CD4-positive, alpha-beta T cell (primary cell): ENCODE results near the gene FAM50A. TPM values are rescaled to one million over a fixed set of nuclear protein-coding genes. Genes with fewer than 3 reads are reported as not detected.

Experiments
- ATAC-seq: fragments of 200-7000 bp; cut with Tn5 transposase; one replicate; pipeline ENCODE4 v1.10.0; 2022; ENCODE audit warnings: mild to moderate bottlenecking; ENCODE audit not compliant: poor library complexity
- CTCF ChIA-PET: fragments of 350-600 bp; sonication (Branson Sonifier 250); formaldehyde crosslinking; loops from one replicate; lab custom pipeline; 2021; ENCODE audit warnings: antibody characterized with exemption, inconsistent platforms; lab: Charles Lee
- POLR2A ChIA-PET: fragments of 350-600 bp; sonication (Branson Sonifier 250); formaldehyde crosslinking; loops from one replicate; lab custom pipeline; 2021; ENCODE audit warnings: antibody characterized with exemption, inconsistent platforms; lab: Charles Lee
- DNase-seq, 14 experiments: peaks; one replicate each; pipeline ENCODE4 v3.0.0-alpha.2; 2013 to 2020; ENCODE audit warnings: mixed read lengths in 2 of 14
- H3K27ac ChIP-seq, 2 donors: one replicate each; pipeline versions ENCODE4 v1.5.1 to v1.7.0; 2013; ENCODE audit warnings: low read length in 2 of 2, low read depth in 1 of 2, mild to moderate bottlenecking in 1 of 2
- H3K27me3 ChIP-seq, 2 experiments: 1 replicate in 1 of 2; 2 replicates in 1 of 2; pipeline versions ENCODE4 v1.6.1 to v1.7.0; 2013; ENCODE audit warnings: low read length in 2 of 2, control low read depth in 1 of 2, mild to moderate bottlenecking in 1 of 2, moderate library complexity in 1 of 2; ENCODE audit not compliant: insufficient read depth in 2 of 2, control insufficient read depth in 1 of 2
- H3K36me3 ChIP-seq: one replicate; pipeline ENCODE4 v1.6.1; 2013; ENCODE audit warnings: low read length, control low read depth; ENCODE audit not compliant: insufficient read depth
- H3K4me1 ChIP-seq: one replicate; pipeline ENCODE4 v1.6.1; 2013; ENCODE audit warnings: low read length, control low read depth; ENCODE audit not compliant: insufficient read depth
- H3K4me3 ChIP-seq: one replicate; pipeline ENCODE4 v1.5.1; 2013; ENCODE audit warnings: mild to moderate bottlenecking, low read length, moderate library complexity
- H3K9me3 ChIP-seq, 2 experiments: 1 replicate in 1 of 2; 2 replicates in 1 of 2; pipeline versions ENCODE4 v1.6.1 to v1.7.0; 2013; ENCODE audit warnings: low read length in 2 of 2, mild to moderate bottlenecking in 2 of 2, control low read depth in 1 of 2, moderate library complexity in 1 of 2; ENCODE audit not compliant: control insufficient read depth in 1 of 2, insufficient read depth in 1 of 2
- H3K27ac Mint-ChIP-seq: one replicate; pipeline ENCODE4 v1.8.0; 2020; ENCODE audit warnings: mixed read lengths
- H3K27me3 Mint-ChIP-seq: one replicate; pipeline ENCODE4 v1.8.0; 2021; ENCODE audit warnings: mixed read lengths
- H3K36me3 Mint-ChIP-seq: one replicate; pipeline ENCODE4 v1.8.0; 2021; ENCODE audit warnings: low read depth, mixed read lengths
- H3K4me1 Mint-ChIP-seq: one replicate; pipeline ENCODE4 v1.8.0; 2021; ENCODE audit warnings: low read depth, mixed read lengths
- H3K4me3 Mint-ChIP-seq: one replicate; pipeline ENCODE4 v1.8.0; 2020; ENCODE audit warnings: mild to moderate bottlenecking, mixed read lengths
- H3K9me3 Mint-ChIP-seq: one replicate; pipeline ENCODE4 v1.8.0; 2020; ENCODE audit warnings: mixed read lengths
- CTCF ChIP-seq: fragments of 200-600 bp; IDR thresholded peaks from one replicate; pipeline ENCODE4 v1.8.0; 2022; ENCODE audit warnings: antibody characterized with exemption, mild to moderate bottlenecking
- intact Hi-C, 2 experiments: fragments of 100-400 bp; cut with DNase I in 1 of 2; cut with micrococcal nuclease in 1 of 2; formaldehyde crosslinking; loops; one replicate each; pipeline versions ENCODE4 v1.15.1 to v1.9.0; 2023 to 2025; cut with DNase I, micrococcal nuclease
- total RNA-seq, 174 experiments: library from RNA in 2 of 174; stranded (reverse) in 2 of 174; gene quantifications; one replicate each; pipeline ENCODE4 v1.2.3 and lab custom pipeline; 2021 to 2026

The FAM50A gene
- total RNA-seq, 2 experiments from 2014 or later: 42.3 to 49.4 TPM

- H3K4me3 ChIP-seq: no peak overlapping the region
- no peaks in the 10 kb centered on the region for H3K27me3 Mint-ChIP-seq
- no peak for TF ChIP-seq CTCF
- H3K4me3 Mint-ChIP-seq: no peak overlapping the region
- peaks cover 19% of the 10 kb centered on the region for H3K4me1 ChIP-seq
- no peaks in the 10 kb centered on the region for H3K9me3 Mint-ChIP-seq
- no peak for DNase-seq
- H3K27ac Mint-ChIP-seq: no peak overlapping the region
- ChIA-PET CTCF (no interaction called here), POLR2A (no interaction called here)
- H3K27ac ChIP-seq: no peak overlapping the region
- ATAC-seq: no peak
- H3K27me3 ChIP-seq: no peaks in the 10 kb centered on the region
- intact Hi-C loops: no loop called here
- H3K9me3 ChIP-seq: no peaks in the 10 kb centered on the region
- peaks cover 16% of the 10 kb centered on the region for H3K36me3 Mint-ChIP-seq
- peaks cover 7% of the 10 kb centered on the region for H3K4me1 Mint-ChIP-seq
- H3K36me3 ChIP-seq: peaks cover 48% of the 10 kb centered on the region
Observed at GRCh38 chrX:154462396-154462795, 18.5 kb downstream of the FAM50A start.

- CTCF ChIA-PET: no interaction called here
- ATAC-seq: no peak
Observed at GRCh38 chrX:154463611-154464220, 19.8 kb downstream of the FAM50A start.

GRCh38 chrX:154464806-154465365 is 20.9 kb downstream of the FAM50A start:
- Mint-ChIP-seq H3K9me3 (no peaks in the 10 kb centered on the region), H3K27me3 (no peaks in the 10 kb centered on the region), H3K4me1 (no peaks in the 10 kb centered on the region), H3K4me3 (no peak overlapping the region), H3K36me3 (peaks cover 22% of the 10 kb centered on the region), H3K27ac (no peak overlapping the region)
- ATAC-seq (no peak), DNase-seq (no peak)
- ChIA-PET CTCF (no interaction called here), POLR2A (no interaction called here)
- H3K36me3 ChIP-seq: peaks cover 63% of the 10 kb centered on the region
- H3K9me3 ChIP-seq: no peaks in the 10 kb centered on the region
- no peak overlapping the region for H3K27ac ChIP-seq
- intact Hi-C loops: no loop called here
- H3K4me3 ChIP-seq: no peak overlapping the region
- TF ChIP-seq CTCF: no peak
- H3K4me1 ChIP-seq: peaks cover 5% of the 10 kb centered on the region
- H3K27me3 ChIP-seq: no peaks in the 10 kb centered on the region

More at GRCh38 chrX:154463611-154464220, 19.8 kb downstream of the FAM50A start:
- H3K27me3 ChIP-seq: no peaks in the 10 kb centered on the region
- POLR2A ChIA-PET: no interaction called here
- no peak overlapping the region for H3K27ac ChIP-seq
- Mint-ChIP-seq H3K9me3 (no peaks in the 10 kb centered on the region), H3K27me3 (no peaks in the 10 kb centered on the region), H3K36me3 (peaks cover 17% of the 10 kb centered on the region), H3K27ac (no peak overlapping the region), H3K4me3 (no peak overlapping the region), H3K4me1 (peaks cover 6% of the 10 kb centered on the region)
- H3K4me1 ChIP-seq: peaks cover 15% of the 10 kb centered on the region
- no peak overlapping the region for H3K4me3 ChIP-seq
- intact Hi-C loops: no loop called here
- TF ChIP-seq CTCF: no peak
- no peak for DNase-seq
- peaks cover 59% of the 10 kb centered on the region for H3K36me3 ChIP-seq
- no peaks in the 10 kb centered on the region for H3K9me3 ChIP-seq
